OCI-LY3 (cell line): ENCODE data around the gene MGAT4A.

Source experiments
- CTCF ChIP-seq: fragments of 200-600, 300-600 bp; sonication (generic); IDR thresholded peaks from 2 replicates; pipeline ENCODE4 v1.5.1; 2014; ENCODE audit warnings: antibody characterized with exemption, low read length, low read depth
- EZH2phosphoT487 ChIP-seq: fragments of 200-600 bp; shearing (Covaris generic); IDR thresholded peaks from 2 replicates; pipeline ENCODE4 v1.6.1; 2018; ENCODE audit warnings: antibody characterized with exemption, mixed run types, low read depth

GRCh38 chr2:98589489-98589888, 141.4 kb downstream of the MGAT4A start:
- TF ChIP-seq EZH2phosphoT487: no peak
- TF ChIP-seq CTCF: no peak
